ENCODE data around the gene RHO. TPM values are rescaled to one million over a fixed set of nuclear protein-coding genes. Genes with fewer than 3 reads are reported as not detected.
A peak's percentile ranks its signal among the peaks of the same experiment; 100 is the strongest.

The RHO gene
- polyA plus RNA-seq, 1 donor (not counting 4 experiments of a cell fraction or from before 2014, with no cell fraction given): not detected

- Histone ChIP-seq H3K4me2 (ENCODE audit: control insufficient read depth, extremely low read depth, insufficient read depth, low read depth, low read length) (no peak overlapping the region), H3K9ac (ENCODE audit: control insufficient read depth, extremely low read depth, insufficient read depth, low read length) (no peak overlapping the region), H3K9me3 (ENCODE audit: control insufficient read depth, low read depth, low read length) (no peaks in the 10 kb centered on the region), H3K9me1 (ENCODE audit: control insufficient read depth, extremely low read depth, insufficient read depth, low read length) (no peaks in the 10 kb centered on the region), H3K27me3 (ENCODE audit: control insufficient read depth, extremely low read depth, insufficient read depth, low read length) (peaks cover 3% of the 10 kb centered on the region), H3K27ac (ENCODE audit: control insufficient read depth, insufficient read depth, low read length) (no peak overlapping the region), H2AFZ (ENCODE audit: control insufficient read depth, low read length) (no peak overlapping the region), H3K36me3 (ENCODE audit: control insufficient read depth in 2 of 2, extremely low read depth in 1 of 2, insufficient read depth in 2 of 2, low read length in 2 of 2) (no peaks in the 10 kb centered on the region), H3K4me3 (ENCODE audit: control insufficient read depth in 2 of 3, extremely low read depth in 1 of 3, insufficient read depth in 2 of 3, low read depth in 1 of 3, low read length in 3 of 3) (no peak overlapping the region), H3K79me2 (ENCODE audit: control insufficient read depth, insufficient read depth, low read length) (no peaks in the 10 kb centered on the region), H4K20me1 (ENCODE audit: control insufficient read depth, extremely low read depth, insufficient read depth, low read length) (no peaks in the 10 kb centered on the region), H3K4me1 (ENCODE audit: control insufficient read depth, extremely low read depth, insufficient read depth, low read length) (no peaks in the 10 kb centered on the region)
- dilution Hi-C loops (cut with MboI; ENCODE audit: extremely low pct_ligation_motif_present, low sequenced_read_pairs): no loop called here
- DNase-seq (ENCODE audit: low read depth, low spot score) (no peak), FAIRE-seq (no peak)
- TF ChIP-seq EZH2 (IDR thresholded peaks at IDR 0.05; ENCODE audit: low read length) (no peak), CTCF (optimal IDR thresholded peaks at IDR 0.05 in 1 of 3, IDR thresholded peaks at IDR 0.05 in 1 of 3, conservative IDR thresholded peaks at IDR 0.05 in 1 of 3; ENCODE audit: extremely low read depth in 1 of 3, insufficient read depth in 2 of 3, low read length in 3 of 3) (no peak)
These were observed 24.7 kb downstream of the RHO start for GRCh38 chr3:129553171-129553570.

GRCh38 chr3:129553719-129554118, 25.3 kb downstream of the RHO start:
- H3K9ac ChIP-seq (ENCODE audit: control insufficient read depth, extremely low read depth, insufficient read depth, low read length): no peak overlapping the region
- DNase-seq (ENCODE audit: low read depth, low spot score) (no peak), FAIRE-seq (no peak)
- no peak overlapping the region for H3K27ac ChIP-seq (ENCODE audit: control insufficient read depth, insufficient read depth, low read length)
- H3K36me3 ChIP-seq (ENCODE audit: control insufficient read depth in 2 of 2, extremely low read depth in 1 of 2, insufficient read depth in 2 of 2, low read length in 2 of 2): no peaks in the 10 kb centered on the region
- peak overlapping the region; percentile 27 for H3K4me2 ChIP-seq (ENCODE audit: control insufficient read depth, extremely low read depth, insufficient read depth, low read depth, low read length)
- no peaks in the 10 kb centered on the region for H3K79me2 ChIP-seq (ENCODE audit: control insufficient read depth, insufficient read depth, low read length)
- dilution Hi-C loops (cut with MboI; ENCODE audit: extremely low pct_ligation_motif_present, low sequenced_read_pairs): no loop called here
- H3K4me1 ChIP-seq (ENCODE audit: control insufficient read depth, extremely low read depth, insufficient read depth, low read length): no peaks in the 10 kb centered on the region
- H3K4me3 ChIP-seq (ENCODE audit: control insufficient read depth in 2 of 3, extremely low read depth in 1 of 3, insufficient read depth in 2 of 3, low read depth in 1 of 3, low read length in 3 of 3): no peak overlapping the region
- H3K27me3 ChIP-seq (ENCODE audit: control insufficient read depth, extremely low read depth, insufficient read depth, low read length): peaks cover 3% of the 10 kb centered on the region
- H4K20me1 ChIP-seq (ENCODE audit: control insufficient read depth, extremely low read depth, insufficient read depth, low read length): no peaks in the 10 kb centered on the region
- TF ChIP-seq CTCF (optimal IDR thresholded peaks at IDR 0.05 in 1 of 3, IDR thresholded peaks at IDR 0.05 in 1 of 3, conservative IDR thresholded peaks at IDR 0.05 in 1 of 3; ENCODE audit: extremely low read depth in 1 of 3, insufficient read depth in 2 of 3, low read length in 3 of 3): no peak
- no peak for TF ChIP-seq EZH2 (IDR thresholded peaks at IDR 0.05; ENCODE audit: low read length)
- H3K9me1 ChIP-seq (ENCODE audit: control insufficient read depth, extremely low read depth, insufficient read depth, low read length): no peaks in the 10 kb centered on the region
- H2AFZ ChIP-seq (ENCODE audit: control insufficient read depth, low read length): peak overlapping the region; percentile 37
- no peaks in the 10 kb centered on the region for H3K9me3 ChIP-seq (ENCODE audit: control insufficient read depth, low read depth, low read length)
